Motor neuron (in vitro differentiated cells): ENCODE results near the gene FFAR1. TPM values are rescaled to one million over a fixed set of nuclear protein-coding genes. Genes with fewer than 3 reads are reported as not detected.
"Not testable (repeated sequence)": the region's sequence is repeated elsewhere in the genome, so short reads cannot be mapped to it uniquely, and the experiment has no call there.

Experiments used
- ATAC-seq, 8 experiments: fragments of 200-7000 bp; cut with Tn5 transposase; replicated peaks in 6 of 8; 2 replicates each; pipeline ENCODE4 v1.8.0; 2021; ENCODE audit warnings: mild to moderate bottlenecking in 8 of 8, moderate library complexity in 8 of 8
- H3K27ac ChIP-seq, 2 donors: fragments of 250-450 bp; sonication (Bioruptor Pico); 2 replicates each; pipeline ENCODE4 v1.9.0; 2021; ENCODE audit warnings: antibody characterized with exemption in 2 of 2, mild to moderate bottlenecking in 2 of 2, moderate library complexity in 1 of 2
- H3K4me1 ChIP-seq, 2 donors: fragments of 250-450 bp; sonication (Bioruptor Pico); replicated peaks in 1 of 2; 2 replicates each; pipeline ENCODE4 v1.6.1; 2021; ENCODE audit warnings: antibody characterized with exemption in 2 of 2, mild to moderate bottlenecking in 2 of 2, moderate library complexity in 1 of 2
- H3K4me3 ChIP-seq, 5 donors: fragments of 250-450 bp; sonication (Bioruptor Pico); 2 replicates each; pipeline ENCODE4 v1.9.0; 2021; ENCODE audit warnings: antibody characterized with exemption in 5 of 5, mild to moderate bottlenecking in 5 of 5, moderate library complexity in 4 of 5
- WGBS, 10 experiments: fragments of 450-650 bp; shearing (Covaris generic); methylation state at CpG; one replicate each; pipeline ENCODE4 v1.0.0; 2022; 5-methylcytosine and 5-hydroxymethylcytosine counted together
- in situ Hi-C, 9 experiments: fragments of 400-800 bp; cut with MboI; loops; one replicate each; pipeline ENCODE4 v1.15.0; 2021; ENCODE audit warnings: low sequenced_read_pairs in 9 of 9, low pct_unique_long_range_greater_than_20kb in 2 of 9; ENCODE audit not compliant: unreplicated experiment in 9 of 9
- total RNA-seq, 8 experiments: library from RNA; unstranded; fragments of 300-600 nt; gene quantifications; 2 replicates each; pipeline versions ENCODE4 v1.2.3 to v1.2.4, GENCODE V29; 2022

FFAR1 gene
- total RNA-seq, 8 experiments from 2014 or later, result 0.08 to 0.43 (median 0.10) TPM; not detected in 4

DNA sequence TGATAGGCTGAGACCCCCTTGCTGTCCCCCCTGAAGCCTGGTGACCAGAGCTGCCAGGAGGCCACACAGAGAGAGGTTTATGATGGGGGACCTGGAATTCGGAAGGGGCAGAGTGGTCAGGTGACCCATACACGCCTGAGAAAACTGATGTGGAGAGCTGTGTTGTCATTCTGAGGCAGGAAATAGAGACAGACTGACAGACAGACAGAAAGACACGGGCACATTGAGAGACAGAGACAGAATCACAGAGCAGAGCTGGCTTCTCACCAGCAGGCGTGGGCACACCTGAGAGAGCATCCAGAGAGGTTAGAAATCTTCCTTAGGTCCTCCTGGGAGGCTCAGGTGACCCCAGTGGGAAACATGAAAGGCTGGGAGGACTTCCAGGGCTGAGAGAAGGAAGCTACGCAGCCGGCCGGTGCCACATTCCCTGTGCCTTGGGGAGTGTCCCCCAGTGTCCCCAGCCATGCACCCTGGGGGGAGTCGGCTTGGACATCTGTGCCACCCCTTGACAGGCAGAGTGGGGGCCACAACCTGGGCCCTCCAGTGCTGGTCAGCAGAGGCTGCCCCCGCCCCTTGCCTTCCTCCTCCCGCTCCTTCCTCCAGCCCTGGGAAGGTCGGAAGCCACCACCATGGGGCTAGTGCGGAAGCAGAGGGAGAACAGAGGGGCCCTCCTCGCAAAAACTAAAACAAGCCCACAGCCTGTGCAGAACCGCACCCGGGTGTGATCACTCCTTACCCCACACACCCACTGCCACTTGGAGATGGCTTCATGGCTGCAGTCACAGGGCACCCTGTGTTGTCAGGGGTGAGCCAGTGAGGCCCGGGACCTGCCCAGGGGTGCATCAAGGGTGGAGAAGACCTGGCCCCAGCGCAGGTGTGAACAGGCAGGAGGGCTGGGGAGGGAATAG is 2.2 kb downstream of the FFAR1 start:
- no peak overlapping the region for H3K4me3 ChIP-seq
- no peak for ATAC-seq
- in situ Hi-C loops, result loop anchor here in 3 of 9 experiments (10.0 to 25.0 kb wide), 3 partner anchors 112 to 145 kb away; partner anchors contain the start of gene KRTDAP (in 2 of the 3)
- no peak overlapping the region for H3K27ac ChIP-seq
- H3K4me1 ChIP-seq, result no peaks in the 10 kb centered on the region
- WGBS, 10 experiments, result 40 to 80% (median 50%) methylated on average over 1 to 6 of the region's 17 CpGs; no CpG with 5 or more reads in 5 of the 10 experiments

DNA sequence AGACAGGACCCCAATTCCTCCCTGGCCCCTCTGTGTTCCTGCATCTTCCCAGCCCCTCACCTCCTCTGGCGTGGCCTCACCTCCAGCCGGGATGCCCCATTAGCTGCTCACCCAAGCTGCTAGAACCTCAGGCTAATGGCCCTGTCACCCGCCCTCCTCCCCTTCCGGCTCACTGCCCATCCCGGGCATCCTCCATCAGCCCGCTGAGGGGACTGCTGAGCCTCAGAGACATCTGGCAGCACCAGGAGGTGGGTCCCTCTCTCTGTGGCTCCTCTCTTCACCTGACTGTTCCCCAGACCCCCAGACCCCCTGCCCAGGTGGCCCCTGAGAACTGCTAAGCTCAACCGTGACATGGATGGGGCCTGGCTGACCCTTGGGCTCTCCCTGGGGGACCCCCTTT is 2.9 kb downstream of the FFAR1 start:
- 62% methylated on average over 2 of the region's 7 CpGs; no CpG with 5 or more reads in 9 of the 10 experiments for WGBS, 10 experiments
- no peak for ATAC-seq
- Histone ChIP-seq H3K4me3 (no peak overlapping the region), H3K27ac (no peak overlapping the region), H3K4me1 (no peaks in the 10 kb centered on the region)
- in situ Hi-C loops, result loop anchor here in 2 of 9 experiments (25.0 kb wide), 2 partner anchors 112 to 137 kb away; partner anchors contain the start of gene KRTDAP (in 1 of the 2)

DNA sequence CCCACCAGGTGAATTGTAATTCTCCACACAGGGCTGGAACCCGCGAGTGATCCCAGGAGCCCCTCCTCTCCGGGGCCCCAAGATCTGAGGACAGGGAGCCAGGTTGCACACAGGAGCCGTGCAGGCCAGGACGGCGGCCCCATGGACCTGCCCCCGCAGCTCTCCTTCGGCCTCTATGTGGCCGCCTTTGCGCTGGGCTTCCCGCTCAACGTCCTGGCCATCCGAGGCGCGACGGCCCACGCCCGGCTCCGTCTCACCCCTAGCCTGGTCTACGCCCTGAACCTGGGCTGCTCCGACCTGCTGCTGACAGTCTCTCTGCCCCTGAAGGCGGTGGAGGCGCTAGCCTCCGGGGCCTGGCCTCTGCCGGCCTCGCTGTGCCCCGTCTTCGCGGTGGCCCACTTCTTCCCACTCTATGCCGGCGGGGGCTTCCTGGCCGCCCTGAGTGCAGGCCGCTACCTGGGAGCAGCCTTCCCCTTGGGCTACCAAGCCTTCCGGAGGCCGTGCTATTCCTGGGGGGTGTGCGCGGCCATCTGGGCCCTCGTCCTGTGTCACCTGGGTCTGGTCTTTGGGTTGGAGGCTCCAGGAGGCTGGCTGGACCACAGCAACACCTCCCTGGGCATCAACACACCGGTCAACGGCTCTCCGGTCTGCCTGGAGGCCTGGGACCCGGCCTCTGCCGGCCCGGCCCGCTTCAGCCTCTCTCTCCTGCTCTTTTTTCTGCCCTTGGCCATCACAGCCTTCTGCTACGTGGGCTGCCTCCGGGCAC is 3.9 kb downstream of the FFAR1 start:
- Histone ChIP-seq H3K4me3 (no peak overlapping the region), H3K27ac (no peak overlapping the region), H3K4me1 (no peaks in the 10 kb centered on the region)
- 76 to 100% (median 92%) methylated on average over 3 to 16 of the region's 47 CpGs; no CpG with 5 or more reads in 7 of the 10 experiments for WGBS, 10 experiments
- in situ Hi-C loops, result loop anchor here in 2 of 9 experiments (25.0 kb wide), 2 partner anchors 111 to 136 kb away; partner anchors contain the start of gene KRTDAP (in 1 of the 2)
- no peak for ATAC-seq

DNA sequence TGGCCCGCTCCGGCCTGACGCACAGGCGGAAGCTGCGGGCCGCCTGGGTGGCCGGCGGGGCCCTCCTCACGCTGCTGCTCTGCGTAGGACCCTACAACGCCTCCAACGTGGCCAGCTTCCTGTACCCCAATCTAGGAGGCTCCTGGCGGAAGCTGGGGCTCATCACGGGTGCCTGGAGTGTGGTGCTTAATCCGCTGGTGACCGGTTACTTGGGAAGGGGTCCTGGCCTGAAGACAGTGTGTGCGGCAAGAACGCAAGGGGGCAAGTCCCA is 4.4 kb downstream of the FFAR1 start:
- WGBS, 10 experiments, result 80 to 100% methylated on average over 1 to 3 of the region's 18 CpGs; no CpG with 5 or more reads in 8 of the 10 experiments
- in situ Hi-C loops, result loop anchor here in 2 of 9 experiments (25.0 kb wide), 2 partner anchors 110 to 135 kb away; partner anchors contain the start of gene KRTDAP (in 1 of the 2)
- no peak for ATAC-seq
- Histone ChIP-seq H3K4me1 (no peaks in the 10 kb centered on the region), H3K27ac (no peak overlapping the region), H3K4me3 (no peak overlapping the region)

DNA sequence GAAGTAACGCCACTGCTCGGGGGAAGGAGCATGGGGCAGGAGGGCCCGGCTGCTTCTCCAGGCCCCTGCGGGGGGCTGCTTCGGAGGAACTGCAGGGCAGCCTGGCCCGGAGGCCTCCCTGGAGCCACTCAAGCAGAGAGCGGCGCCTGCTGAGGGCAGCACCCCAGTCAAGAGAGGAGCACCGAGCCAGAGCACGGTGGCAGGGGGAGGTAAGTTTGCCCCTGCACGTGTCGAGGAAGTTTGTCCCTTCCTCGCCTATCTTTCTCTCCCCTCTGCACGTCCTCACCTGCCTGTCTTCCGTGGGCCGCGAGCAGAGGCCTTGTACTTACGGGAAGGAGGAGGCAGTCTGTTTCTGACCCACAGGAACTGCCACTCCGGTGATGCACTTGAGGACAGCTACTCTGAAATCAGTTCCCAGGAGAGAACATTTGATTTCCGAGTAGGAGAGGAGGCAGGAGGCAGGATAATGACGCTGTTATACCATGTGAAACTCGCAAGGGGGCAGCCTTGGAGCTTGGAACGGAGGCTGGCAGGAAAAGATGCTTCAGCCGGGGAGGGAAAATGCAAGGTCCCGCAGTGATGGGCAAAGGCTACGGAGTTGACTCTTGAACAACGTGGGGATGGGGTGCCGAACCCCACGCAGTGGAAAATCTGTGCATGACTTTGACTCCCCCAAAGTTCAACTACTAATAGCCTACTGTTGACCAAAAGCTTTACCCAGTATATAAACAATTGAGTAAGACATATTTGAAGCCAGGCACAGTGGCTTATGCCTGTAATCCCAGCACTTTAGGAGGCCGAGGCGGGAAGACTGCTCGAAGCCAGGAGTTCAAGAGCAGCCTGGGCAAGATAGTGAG is 5.0 kb downstream of the FFAR1 start:
- in situ Hi-C loops, result loop anchor here in 2 of 9 experiments (25.0 kb wide), 2 partner anchors 110 to 135 kb away; partner anchors contain the start of gene KRTDAP (in 1 of the 2)
- peak; percentile 75 to 93 (median 83) for ATAC-seq
- Histone ChIP-seq H3K4me3 (no peak overlapping the region), H3K4me1 (no peaks in the 10 kb centered on the region), H3K27ac (no peak overlapping the region)
- 0 to 47% (median 7%) methylated on average over 1 to 13 of the region's 32 CpGs; no CpG with 5 or more reads in 2 of the 10 experiments for WGBS, 10 experiments

DNA sequence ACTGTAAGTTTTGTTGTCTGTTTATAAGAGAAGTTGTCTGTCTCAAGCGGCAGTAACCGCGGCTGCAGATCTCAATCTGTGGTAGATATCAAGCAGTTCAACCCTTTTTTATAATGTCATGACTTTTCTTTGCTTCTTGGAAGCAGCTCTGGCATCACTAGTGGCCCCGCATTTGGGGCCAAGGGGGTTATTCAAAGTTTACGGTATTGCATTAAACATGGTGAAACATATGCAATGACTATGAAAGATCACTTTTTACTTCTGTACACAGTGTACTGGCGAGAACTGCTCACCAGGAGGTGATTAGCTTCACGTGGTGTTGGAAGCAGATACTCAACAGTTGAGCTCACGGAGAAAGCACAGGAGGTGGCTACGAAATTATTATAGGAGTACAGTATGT is 5.9 kb downstream of the FFAR1 start:
- 37 to 93% (median 82%) methylated on average over 4 to 9 of the region's 9 CpGs; no CpG with 5 or more reads in 1 of the 10 experiments for WGBS, 10 experiments
- H3K4me1 ChIP-seq, result no peaks in the 10 kb centered on the region
- in situ Hi-C loops, result loop anchor here in 2 of 9 experiments (25.0 kb wide), 2 partner anchors 109 to 134 kb away; partner anchors contain the start of gene KRTDAP (in 1 of the 2)
- H3K4me3 ChIP-seq, result no peak overlapping the region
- ATAC-seq, result peak in 2 of 8 experiments; percentile 22 to 41
- H3K27ac ChIP-seq, result no peak overlapping the region

DNA sequence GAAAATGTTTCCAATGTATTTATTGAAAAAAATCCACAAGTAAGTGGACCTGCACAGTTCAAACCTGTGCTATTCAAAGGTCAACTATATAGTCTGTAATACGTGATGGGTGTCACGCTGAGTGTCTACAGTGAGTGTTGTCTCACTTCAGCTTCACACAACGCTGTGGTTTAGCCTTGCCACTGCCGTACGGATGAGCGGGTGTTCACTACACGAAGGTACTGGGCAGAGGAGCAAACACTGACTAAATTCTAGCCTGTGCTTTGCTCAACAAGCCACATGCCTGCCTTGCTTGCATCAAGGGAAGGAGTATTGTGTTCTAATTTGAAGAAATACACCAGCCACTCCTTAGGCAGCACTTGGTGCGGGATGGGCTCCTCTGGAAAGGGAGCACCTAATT is 7.2 kb downstream of the FFAR1 start:
- H3K27ac ChIP-seq, result no peak overlapping the region
- no peak for ATAC-seq
- no peak overlapping the region for H3K4me3 ChIP-seq
- in situ Hi-C loops, result loop anchor here in 2 of 9 experiments (25.0 kb wide), 2 partner anchors 107 to 132 kb away; partner anchors contain the start of gene KRTDAP (in 1 of the 2)
- no peaks in the 10 kb centered on the region for H3K4me1 ChIP-seq
- WGBS, 10 experiments, result 38 to 96% (median 80%) methylated on average over 1 to 7 of the region's 8 CpGs; no CpG with 5 or more reads in 1 of the 10 experiments

DNA sequence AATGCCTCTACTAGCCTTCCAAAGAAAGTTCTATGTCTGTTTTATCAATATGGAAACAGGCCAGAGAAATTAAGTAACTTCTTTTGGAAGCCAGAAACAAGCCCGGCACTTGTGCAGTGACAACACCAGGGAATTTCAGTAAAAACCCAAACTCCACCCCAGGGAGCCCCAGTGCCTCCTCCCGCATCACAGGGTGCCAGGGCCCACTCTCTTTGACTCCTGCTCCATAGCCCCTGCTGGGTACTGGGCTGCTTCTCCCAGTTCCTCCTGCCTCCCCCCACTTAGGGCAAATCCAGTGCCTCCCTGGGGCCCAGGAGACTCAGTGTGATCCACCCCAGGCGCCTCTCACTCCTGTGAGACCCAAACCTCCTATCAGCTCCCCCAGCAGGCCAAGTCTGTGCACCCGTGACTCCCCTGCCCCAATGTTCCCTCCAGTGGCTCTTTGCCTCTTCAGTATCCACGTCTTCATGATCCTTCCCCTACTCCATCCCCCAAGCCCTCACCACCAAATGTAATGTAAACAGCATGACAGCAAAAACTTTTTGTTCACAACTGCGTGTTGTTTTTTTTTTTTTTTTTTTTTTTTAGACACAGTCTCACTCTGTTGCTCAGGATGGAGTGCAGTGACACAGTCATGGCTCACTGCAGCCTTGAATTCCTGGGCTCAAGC is 8.2 kb downstream of the FFAR1 start:
- H3K4me1 ChIP-seq, result no peaks in the 10 kb centered on the region
- no peak overlapping the region for H3K27ac ChIP-seq
- WGBS, 10 experiments, result 0 to 92% (median 31%) methylated on average over 1 to 5 of the region's 6 CpGs; no CpG with 5 or more reads in 1 of the 10 experiments
- ATAC-seq, result no peak
- in situ Hi-C loops, result loop anchor here in 2 of 9 experiments (25.0 kb wide), 2 partner anchors 106 to 131 kb away; partner anchors contain the start of gene KRTDAP (in 1 of the 2)
- no peak overlapping the region for H3K4me3 ChIP-seq

DNA sequence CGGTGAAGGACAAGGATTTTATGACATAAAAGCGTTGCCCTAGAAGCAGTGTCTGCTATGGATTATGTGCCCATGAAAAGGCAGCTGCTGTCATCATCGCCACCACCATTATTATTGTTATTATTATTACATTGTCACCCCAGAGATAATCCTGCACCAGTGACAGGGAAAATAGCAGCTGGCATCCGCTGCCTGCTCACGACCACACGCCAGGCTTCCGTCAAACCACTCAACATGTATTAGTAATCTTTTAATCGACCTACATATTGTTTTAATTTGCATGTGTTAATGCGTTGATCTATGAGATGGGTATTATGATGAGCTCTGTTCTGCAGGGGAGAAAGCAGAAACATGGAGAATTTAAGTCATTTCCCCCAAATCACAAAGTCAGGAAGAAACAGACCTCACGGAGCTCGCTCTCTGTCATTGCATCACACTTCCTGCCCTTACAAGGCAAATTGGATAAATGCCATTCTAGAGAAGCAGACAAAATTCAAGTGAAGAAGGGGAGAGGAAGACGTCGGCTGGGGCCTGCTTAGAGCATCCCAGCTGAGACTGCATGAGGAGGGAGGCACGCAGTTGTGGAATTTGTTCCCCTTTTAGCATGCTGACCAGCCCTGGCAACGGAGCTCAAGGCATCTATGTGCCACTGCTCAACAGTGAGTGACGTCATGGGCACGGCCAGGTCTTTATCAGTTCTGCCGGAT is 10.3 kb downstream of the FFAR1 start, which contains the start of gene FFAR3:
TSS of gene FFAR3 (plus strand) at position 594 of the 707 bp plus-strand sequence. CDS start 431 bp downstream, outside the sequence.
- ATAC-seq, result peak in 3 of 8 experiments; percentile 41 to 81 (median 50)
- 2 to 100% (median 67%) methylated on average over 1 to 13 of the region's 18 CpGs; no CpG with 5 or more reads in 1 of the 10 experiments for WGBS, 10 experiments
- in situ Hi-C loops, result loop anchor here in 2 of 9 experiments (25.0 kb wide), 2 partner anchors 104 to 129 kb away; partner anchors contain the start of gene KRTDAP (in 1 of the 2)
- Histone ChIP-seq H3K27ac (no peak within 1 kb of the TSS), H3K4me3 (no peak within 1 kb of the TSS), H3K4me1 (no peaks in the 10 kb centered on the region)

DNA sequence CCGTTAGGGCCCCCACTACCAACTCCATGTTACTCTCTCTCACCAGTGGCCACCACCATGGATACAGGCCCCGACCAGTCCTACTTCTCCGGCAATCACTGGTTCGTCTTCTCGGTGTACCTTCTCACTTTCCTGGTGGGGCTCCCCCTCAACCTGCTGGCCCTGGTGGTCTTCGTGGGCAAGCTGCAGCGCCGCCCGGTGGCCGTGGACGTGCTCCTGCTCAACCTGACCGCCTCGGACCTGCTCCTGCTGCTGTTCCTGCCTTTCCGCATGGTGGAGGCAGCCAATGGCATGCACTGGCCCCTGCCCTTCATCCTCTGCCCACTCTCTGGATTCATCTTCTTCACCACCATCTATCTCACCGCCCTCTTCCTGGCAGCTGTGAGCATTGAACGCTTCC is 11.1 kb downstream of the FFAR1 start:
- not testable (repeated sequence) for H3K4me1 ChIP-seq, ATAC-seq, H3K27ac ChIP-seq, H3K4me3 ChIP-seq
- in situ Hi-C loops, result loop anchor here in 2 of 9 experiments (25.0 kb wide), 2 partner anchors 103 to 128 kb away; partner anchors contain the start of gene KRTDAP (in 1 of the 2)
- WGBS, 10 experiments, result no CpG with 5 or more reads among the region's 16 CpGs

DNA sequence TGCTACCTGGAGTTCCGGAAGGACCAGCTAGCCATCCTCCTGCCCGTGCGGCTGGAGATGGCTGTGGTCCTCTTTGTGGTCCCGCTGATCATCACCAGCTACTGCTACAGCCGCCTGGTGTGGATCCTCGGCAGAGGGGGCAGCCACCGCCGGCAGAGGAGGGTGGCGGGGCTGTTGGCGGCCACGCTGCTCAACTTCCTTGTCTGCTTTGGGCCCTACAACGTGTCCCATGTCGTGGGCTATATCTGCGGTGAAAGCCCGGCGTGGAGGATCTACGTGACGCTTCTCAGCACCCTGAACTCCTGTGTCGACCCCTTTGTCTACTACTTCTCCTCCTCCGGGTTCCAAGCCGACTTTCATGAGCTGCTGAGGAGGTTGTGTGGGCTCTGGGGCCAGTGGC is 11.7 kb downstream of the FFAR1 start:
- not testable (repeated sequence) for ATAC-seq, H3K4me3 ChIP-seq, H3K27ac ChIP-seq, H3K4me1 ChIP-seq
- in situ Hi-C loops, result loop anchor here in 2 of 9 experiments (25.0 kb wide), 2 partner anchors 103 to 128 kb away; partner anchors contain the start of gene KRTDAP (in 1 of the 2)
- no CpG with 5 or more reads among the region's 21 CpGs for WGBS, 10 experiments
